ENCODE results near the gene PRDM16. TPM values are rescaled to one million over a fixed set of nuclear protein-coding genes. Genes with fewer than 3 reads are reported as not detected.

PRDM16 gene
- total RNA-seq, 1 experiment from 2014 or later = 6.1 TPM

- RAD21 ChIA-PET (ENCODE audit: low non-redundant PET in 1 of 2, low total read pairs in 2 of 2, uncharacterized antibody in 2 of 2, unreplicated experiment in 2 of 2) = no interaction called here
- no peak overlapping the region for H3K9ac ChIP-seq (ENCODE audit: low read length)
- H3K36me3 ChIP-seq (ENCODE audit: control insufficient read depth in 1 of 2, insufficient read depth in 2 of 2, low read length in 2 of 2) = no peaks in the 10 kb centered on the region
- CTCF ChIA-PET = no interaction called here
- DNase-seq (ENCODE audit: low read depth, low spot score) (no peak), ATAC-seq (no peak)
- no peaks in the 10 kb centered on the region for H4K20me1 ChIP-seq (ENCODE audit: insufficient read depth)
- intact Hi-C loops (cut with micrococcal nuclease) = no loop called here
- H3K4me2 ChIP-seq (ENCODE audit: low read length) = no peak overlapping the region
- no peak overlapping the region for H3K4me3 ChIP-seq (replicated peaks in 1 of 2; ENCODE audit: low read depth in 1 of 2, low read length in 2 of 2)
- no peaks in the 10 kb centered on the region for H3K79me2 ChIP-seq (ENCODE audit: insufficient read depth, low read length)
- no TSS peak for BruUV-seq (replicated peaks)
- H3K27me3 ChIP-seq (ENCODE audit: insufficient read depth, low read length) = no peaks in the 10 kb centered on the region
- H3K27ac ChIP-seq (ENCODE audit: low read depth, low read length) = no peak overlapping the region
- H3K9me2 ChIP-seq (ENCODE audit: insufficient read depth) = no peaks in the 10 kb centered on the region
- no peak overlapping the region for H2AFZ ChIP-seq (ENCODE audit: low read depth, low read length, poor library complexity, severe bottlenecking)
- TF ChIP-seq SRF (IDR thresholded peaks at IDR 0.05; ENCODE audit: low read depth) = no peak
- no peak for TF ChIP-seq ZNF274 (IDR thresholded peaks at IDR 0.05; ENCODE audit: low read depth, low read length)
- TF ChIP-seq CEBPB (IDR thresholded peaks at IDR 0.05; ENCODE audit: low read depth) = no peak
- no peak for TF ChIP-seq ATF3 (IDR thresholded peaks at IDR 0.05)
- no peak for TF ChIP-seq POLR2AphosphoS5 (IDR thresholded peaks at IDR 0.05; ENCODE audit: low read depth, low read length)
- TF ChIP-seq YY1 (IDR thresholded peaks at IDR 0.05; ENCODE audit: extremely low read depth, insufficient replicate concordance, low read depth, low read length) = no peak
- no peak for TF ChIP-seq ELF1 (IDR thresholded peaks at IDR 0.05; ENCODE audit: borderline replicate concordance, low read depth)
- no peak for TF ChIP-seq ZFX (IDR thresholded peaks at IDR 0.05)
- TF ChIP-seq TCF7L2 (IDR thresholded peaks at IDR 0.05; ENCODE audit: borderline replicate concordance, extremely low read depth, insufficient read depth, insufficient read length) = no peak
- TF ChIP-seq JUND (IDR thresholded peaks at IDR 0.05) = no peak
- TF ChIP-seq EZH2phosphoT487 (IDR thresholded peaks at IDR 0.05; ENCODE audit: borderline replicate concordance) = no peak
- TF ChIP-seq CBX3 (IDR thresholded peaks at IDR 0.05; ENCODE audit: low read depth) = no peak
- TF ChIP-seq CTCF (IDR thresholded peaks at IDR 0.05 in 2 of 3, conservative IDR thresholded peaks at IDR 0.05 in 1 of 3; ENCODE audit: borderline replicate concordance in 1 of 3, insufficient read depth in 1 of 3, low read depth in 2 of 3, low read length in 2 of 3) = no peak
- TF ChIP-seq EZH2 (IDR thresholded peaks at IDR 0.05) = no peak
- no peak for TF ChIP-seq EGR1 (IDR thresholded peaks at IDR 0.05; ENCODE audit: low read depth)
- no peak for TF ChIP-seq MAX (IDR thresholded peaks at IDR 0.05)
- no peak for TF ChIP-seq POLR2A (IDR thresholded peaks at IDR 0.05; ENCODE audit: borderline replicate concordance, extremely low read depth, insufficient read depth, insufficient read length)
- TF ChIP-seq RAD21 (IDR thresholded peaks at IDR 0.05; ENCODE audit: low read depth) = no peak
- no peak for TF ChIP-seq ZBTB33 (IDR thresholded peaks at IDR 0.05; ENCODE audit: extremely low read depth, insufficient replicate concordance, low read length)
- TF ChIP-seq FOSL1 (IDR thresholded peaks at IDR 0.05; ENCODE audit: low read depth) = no peak
- H3K9me3 ChIP-seq (ENCODE audit: control insufficient read depth in 1 of 2, insufficient read depth in 1 of 2, low read depth in 1 of 2, low read length in 2 of 2) = no peaks in the 10 kb centered on the region
- POLR2A ChIA-PET = no interaction called here
- no peaks in the 10 kb centered on the region for H3K4me1 ChIP-seq (ENCODE audit: control insufficient read depth in 1 of 2, insufficient read depth in 2 of 2, low read length in 2 of 2)
Measured at GRCh38 chr1:3153197-3153596, 84.2 kb downstream of the PRDM16 start.
